HL-60 (cell line): Measurements from ENCODE around the gene CRB1.

Source experiments
- DNase-seq, 2 experiments: peaks; one replicate each; pipeline ENCODE4 v3.0.0-alpha.2; 2010 to 2020; ENCODE audit warnings: low read depth in 1 of 2, low spot score in 1 of 2
- H3K27ac ChIP-seq: fragments of 250-450 bp; sonication (Bioruptor Pico); replicated peaks from 2 replicates; pipeline ENCODE4 v1.5.1; 2020; ENCODE audit warnings: mild to moderate bottlenecking, moderate library complexity
- H3K27me3 ChIP-seq: fragments of 250-450 bp; sonication (Bioruptor Pico); 2 replicates; pipeline ENCODE4 v1.5.1; 2021; ENCODE audit warnings: mild to moderate bottlenecking, moderate library complexity; ENCODE audit not compliant: insufficient read depth, poor library complexity, severe bottlenecking
- H3K4me3 ChIP-seq: replicated peaks from 2 replicates; pipeline ENCODE4 v1.5.1; 2011; ENCODE audit warnings: mild to moderate bottlenecking, control low read depth, low read length; ENCODE audit not compliant: insufficient read depth
- GABPA ChIP-seq: IDR thresholded peaks from 2 replicates; pipeline ENCODE4 v1.6.1; 2012; ENCODE audit warnings: low read depth
- POLR2AphosphoS5 ChIP-seq: IDR thresholded peaks from 2 replicates; pipeline ENCODE4 v1.6.1; 2012; ENCODE audit warnings: low read depth
- SPI1 ChIP-seq: IDR thresholded peaks from 2 replicates; pipeline ENCODE4 v1.6.1; 2012; ENCODE audit warnings: low read depth, mild to moderate bottlenecking, borderline replicate concordance
- TF ChIP-seq, protein P1 (sequence below): IDR thresholded peaks from 2 replicates; pipeline ENCODE4 v1.6.1; 2012; ENCODE audit warnings: low read depth; ENCODE audit not compliant: insufficient replicate concordance
- TF ChIP-seq, protein P2 (sequence below): IDR thresholded peaks from one replicate; pipeline ENCODE4 v1.5.1; 2011; ENCODE audit warnings: low read length, control low read depth, inconsistent platforms; ENCODE audit not compliant: insufficient read depth

Gene CRB1

DNA sequence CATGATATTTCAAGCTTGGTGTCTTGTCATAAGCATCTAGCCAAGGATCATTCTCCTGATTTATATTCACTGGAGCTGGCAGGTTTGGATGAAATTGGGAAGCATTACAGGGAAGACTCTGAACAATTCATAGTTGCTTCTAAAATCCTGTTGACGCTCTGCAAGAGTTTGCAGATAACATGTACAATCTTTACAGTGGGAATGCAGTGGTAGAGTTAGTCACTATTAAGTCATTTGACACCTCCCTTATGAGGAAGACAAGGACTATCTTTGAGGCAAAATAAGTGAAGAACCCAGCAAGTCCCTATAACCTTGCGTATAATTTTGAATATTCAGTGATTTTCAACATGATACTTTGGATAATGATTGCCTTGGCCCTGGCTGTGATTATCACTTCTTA lies 45.3 kb upstream of the CRB1 start:
- Histone ChIP-seq H3K27ac (no peak overlapping the region), H3K4me3 (no peak overlapping the region)
- TF ChIP-seq, protein P1, sequence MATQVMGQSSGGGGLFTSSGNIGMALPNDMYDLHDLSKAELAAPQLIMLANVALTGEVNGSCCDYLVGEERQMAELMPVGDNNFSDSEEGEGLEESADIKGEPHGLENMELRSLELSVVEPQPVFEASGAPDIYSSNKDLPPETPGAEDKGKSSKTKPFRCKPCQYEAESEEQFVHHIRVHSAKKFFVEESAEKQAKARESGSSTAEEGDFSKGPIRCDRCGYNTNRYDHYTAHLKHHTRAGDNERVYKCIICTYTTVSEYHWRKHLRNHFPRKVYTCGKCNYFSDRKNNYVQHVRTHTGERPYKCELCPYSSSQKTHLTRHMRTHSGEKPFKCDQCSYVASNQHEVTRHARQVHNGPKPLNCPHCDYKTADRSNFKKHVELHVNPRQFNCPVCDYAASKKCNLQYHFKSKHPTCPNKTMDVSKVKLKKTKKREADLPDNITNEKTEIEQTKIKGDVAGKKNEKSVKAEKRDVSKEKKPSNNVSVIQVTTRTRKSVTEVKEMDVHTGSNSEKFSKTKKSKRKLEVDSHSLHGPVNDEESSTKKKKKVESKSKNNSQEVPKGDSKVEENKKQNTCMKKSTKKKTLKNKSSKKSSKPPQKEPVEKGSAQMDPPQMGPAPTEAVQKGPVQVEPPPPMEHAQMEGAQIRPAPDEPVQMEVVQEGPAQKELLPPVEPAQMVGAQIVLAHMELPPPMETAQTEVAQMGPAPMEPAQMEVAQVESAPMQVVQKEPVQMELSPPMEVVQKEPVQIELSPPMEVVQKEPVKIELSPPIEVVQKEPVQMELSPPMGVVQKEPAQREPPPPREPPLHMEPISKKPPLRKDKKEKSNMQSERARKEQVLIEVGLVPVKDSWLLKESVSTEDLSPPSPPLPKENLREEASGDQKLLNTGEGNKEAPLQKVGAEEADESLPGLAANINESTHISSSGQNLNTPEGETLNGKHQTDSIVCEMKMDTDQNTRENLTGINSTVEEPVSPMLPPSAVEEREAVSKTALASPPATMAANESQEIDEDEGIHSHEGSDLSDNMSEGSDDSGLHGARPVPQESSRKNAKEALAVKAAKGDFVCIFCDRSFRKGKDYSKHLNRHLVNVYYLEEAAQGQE: no peak
- TF ChIP-seq GABPA (no peak), SPI1 (no peak), POLR2AphosphoS5 (no peak)
- TF ChIP-seq, protein P2, sequence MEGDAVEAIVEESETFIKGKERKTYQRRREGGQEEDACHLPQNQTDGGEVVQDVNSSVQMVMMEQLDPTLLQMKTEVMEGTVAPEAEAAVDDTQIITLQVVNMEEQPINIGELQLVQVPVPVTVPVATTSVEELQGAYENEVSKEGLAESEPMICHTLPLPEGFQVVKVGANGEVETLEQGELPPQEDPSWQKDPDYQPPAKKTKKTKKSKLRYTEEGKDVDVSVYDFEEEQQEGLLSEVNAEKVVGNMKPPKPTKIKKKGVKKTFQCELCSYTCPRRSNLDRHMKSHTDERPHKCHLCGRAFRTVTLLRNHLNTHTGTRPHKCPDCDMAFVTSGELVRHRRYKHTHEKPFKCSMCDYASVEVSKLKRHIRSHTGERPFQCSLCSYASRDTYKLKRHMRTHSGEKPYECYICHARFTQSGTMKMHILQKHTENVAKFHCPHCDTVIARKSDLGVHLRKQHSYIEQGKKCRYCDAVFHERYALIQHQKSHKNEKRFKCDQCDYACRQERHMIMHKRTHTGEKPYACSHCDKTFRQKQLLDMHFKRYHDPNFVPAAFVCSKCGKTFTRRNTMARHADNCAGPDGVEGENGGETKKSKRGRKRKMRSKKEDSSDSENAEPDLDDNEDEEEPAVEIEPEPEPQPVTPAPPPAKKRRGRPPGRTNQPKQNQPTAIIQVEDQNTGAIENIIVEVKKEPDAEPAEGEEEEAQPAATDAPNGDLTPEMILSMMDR: no peak

DNA sequence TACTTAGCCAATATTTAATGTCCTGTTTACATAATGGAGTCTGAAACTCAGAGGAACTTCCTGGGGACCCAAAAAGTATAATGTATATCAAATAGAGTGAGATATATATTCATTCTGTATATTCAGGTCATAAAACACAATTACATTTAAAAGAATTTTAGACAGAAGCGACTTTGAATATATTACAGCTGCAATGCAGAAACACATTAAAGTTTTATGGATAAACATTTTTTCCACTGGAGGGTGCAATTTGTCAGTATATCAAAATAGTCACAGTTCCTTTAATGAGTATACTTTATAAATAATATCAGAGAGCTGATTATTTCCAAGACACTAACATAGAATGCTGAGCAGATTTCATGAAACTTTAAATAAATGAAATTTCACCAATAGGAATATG lies 43.9 kb upstream of the CRB1 start:
- no peak for DNase-seq
- TF ChIP-seq GABPA: no peak
- no peak for TF ChIP-seq SPI1
- TF ChIP-seq, protein P1: no peak
- TF ChIP-seq POLR2AphosphoS5: no peak
- TF ChIP-seq, protein P2: no peak
- no peak overlapping the region for H3K27ac ChIP-seq
- H3K4me3 ChIP-seq: no peak overlapping the region
- peaks cover 2% of the 10 kb centered on the region for H3K27me3 ChIP-seq

More for the DNA sequence above, 45.3 kb upstream of the CRB1 start:
- no peak for DNase-seq
- H3K27me3 ChIP-seq: peaks cover 2% of the 10 kb centered on the region

DNA sequence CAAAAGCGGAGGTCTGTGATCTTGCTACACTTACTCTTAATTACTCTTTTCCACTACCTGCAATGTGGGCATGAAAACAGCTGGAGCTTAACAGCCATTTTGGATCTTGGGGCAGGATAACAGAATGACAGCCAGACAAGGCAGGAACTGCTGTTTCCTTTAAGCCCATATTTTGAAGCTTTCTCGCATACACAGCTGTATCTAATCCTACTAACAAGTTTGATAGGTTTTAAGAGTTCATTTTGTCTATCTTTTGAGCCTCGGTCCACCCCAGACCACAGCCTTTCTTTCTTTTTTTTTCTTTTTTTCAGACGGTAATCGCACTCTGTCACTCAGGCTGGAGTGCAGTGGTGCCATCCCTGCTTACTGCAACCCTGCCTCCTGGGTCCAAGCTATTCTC lies 42.4 kb upstream of the CRB1 start:
- Histone ChIP-seq H3K27ac (no peak overlapping the region), H3K27me3 (peaks cover 2% of the 10 kb centered on the region), H3K4me3 (no peak overlapping the region)
- DNase-seq: no peak
- TF ChIP-seq, protein P2: no peak
- TF ChIP-seq, protein P1: no peak
- TF ChIP-seq SPI1 (no peak), POLR2AphosphoS5 (no peak), GABPA (no peak)
